Activated CD4-positive, alpha-beta T cell treated with anti-CD3 and anti-CD28 coated beads, Interleukin-2, amount 50 U/mL, for 1 hour (primary cell): ENCODE data around the gene CLEC1B.
"Not testable (repeated sequence)": the region's sequence is repeated elsewhere in the genome, so short reads cannot be mapped to it uniquely, and the experiment has no call there.

Experiments used
- DNase-seq: peaks from one replicate; pipeline ENCODE4 v3.0.0-alpha.2; 2020

CLEC1B gene

GRCh38 chr12:9999016-9999415 lies at the start of gene CLEC1B:
TSS of gene CLEC1B (minus strand) at chr12:9999121. CDS start at chr12:9999100, 21 bp downstream.
- DNase-seq = no peak

GRCh38 chr12:10048526-10048925 lies 49.6 kb upstream of the CLEC1B start:
- DNase-seq = no peak

- no peak for DNase-seq
Observed at GRCh38 chr12:10042167-10042566, 43.2 kb upstream of the CLEC1B start.

- no peak for DNase-seq
Observed at GRCh38 chr12:10033783-10034545, 35.0 kb upstream of the CLEC1B start.

- no peak for DNase-seq
Observed at GRCh38 chr12:10031771-10032175, 32.9 kb upstream of the CLEC1B start.

- DNase-seq = no peak
Observed at GRCh38 chr12:10031321-10031720, 32.4 kb upstream of the CLEC1B start.

GRCh38 chr12:10030446-10030845 lies 31.5 kb upstream of the CLEC1B start, which contains the start of gene CLEC9A:
TSS of gene CLEC9A (plus strand) at chr12:10030682. CDS start at chr12:10052688, 22,006 bp downstream.
- no peak for DNase-seq

GRCh38 chr12:10027721-10028120 lies 28.8 kb upstream of the CLEC1B start:
- no peak for DNase-seq

- DNase-seq = no peak
Observed at GRCh38 chr12:10027311-10027710, 28.4 kb upstream of the CLEC1B start.

GRCh38 chr12:10026666-10027065 lies 27.7 kb upstream of the CLEC1B start:
- not testable (repeated sequence) for DNase-seq

GRCh38 chr12:10025236-10025635 lies 26.3 kb upstream of the CLEC1B start:
- DNase-seq = no peak

GRCh38 chr12:10021342-10021741 lies 22.4 kb upstream of the CLEC1B start:
- DNase-seq = no peak

GRCh38 chr12:10018386-10018785 lies 19.5 kb upstream of the CLEC1B start:
- DNase-seq = no peak

GRCh38 chr12:10016881-10017280 lies 18.0 kb upstream of the CLEC1B start:
- no peak for DNase-seq

GRCh38 chr12:10015450-10015849 lies 16.5 kb upstream of the CLEC1B start:
- DNase-seq = no peak

- no peak for DNase-seq
Observed at GRCh38 chr12:10012630-10013330, 13.9 kb upstream of the CLEC1B start.

GRCh38 chr12:10001171-10001776 lies 2.4 kb upstream of the CLEC1B start:
- no peak for DNase-seq

GRCh38 chr12:9992296-9992695 lies 6.6 kb downstream of the CLEC1B start:
- DNase-seq = no peak

GRCh38 chr12:9991876-9992275 lies 7.0 kb downstream of the CLEC1B start:
- DNase-seq = no peak

GRCh38 chr12:9980126-9980525 lies 18.8 kb downstream of the CLEC1B start:
- DNase-seq = no peak

- no peak for DNase-seq
Observed at GRCh38 chr12:9977916-9978315, 21.0 kb downstream of the CLEC1B start.

GRCh38 chr12:9976626-9977025 lies 22.3 kb downstream of the CLEC1B start:
- DNase-seq = not testable (repeated sequence)

- no peak for DNase-seq
Observed at GRCh38 chr12:9975614-9976013, 23.3 kb downstream of the CLEC1B start.

GRCh38 chr12:9974731-9975130 lies 24.2 kb downstream of the CLEC1B start:
- DNase-seq = not testable (repeated sequence)
